GM12878 (cell line): Measurements from ENCODE around the gene ADCY1.

ENCODE experiments used
- CBX3 ChIP-seq: fragments of 200-600 bp; sonication (generic); IDR thresholded peaks from 2 replicates; pipeline ENCODE4 v1.6.1; 2016; ENCODE audit warnings: low read depth, borderline replicate concordance
- EZH2 ChIP-seq: IDR thresholded peaks from 2 replicates; pipeline ENCODE4 v1.6.1; 2012; ENCODE audit warnings: low read depth, mild to moderate bottlenecking, control low read depth, inconsistent platforms, low read length, borderline replicate concordance; ENCODE audit not compliant: control insufficient read depth
- KDM1A ChIP-seq: fragments of 200-600 bp; sonication (generic); IDR thresholded peaks from 2 replicates; pipeline ENCODE4 v1.6.1; 2016; ENCODE audit warnings: borderline replicate concordance
- NR2C1 ChIP-seq: fragments of 450-650 bp; IDR thresholded peaks from 2 replicates; pipeline ENCODE4 v1.6.1; 2017; ENCODE audit warnings: antibody characterized with exemption, mild to moderate bottlenecking, moderate library complexity
- RBBP5 ChIP-seq: fragments of 200-600 bp; sonication (generic); conservative IDR thresholded peaks from 2 replicates; pipeline ENCODE4 v1.6.1; 2016
- STAT3 ChIP-seq: IDR thresholded peaks from 2 replicates; pipeline ENCODE4 v1.6.1; 2011; ENCODE audit warnings: low read depth, low read length, improper control_type of control experiment
- TF ChIP-seq, protein P1 (sequence below), 3 experiments: IDR thresholded peaks in 2 of 3; conservative IDR thresholded peaks in 1 of 3; 2 replicates each; pipeline ENCODE4 v1.5.1; 2011; ENCODE audit warnings: low read depth in 3 of 3, low read length in 3 of 3, mild to moderate bottlenecking in 3 of 3, control low read depth in 2 of 3, moderate library complexity in 2 of 3, inconsistent platforms in 1 of 3, mixed read lengths in 1 of 3; ENCODE audit not compliant: control insufficient read depth in 2 of 3, insufficient read depth in 1 of 3; ENCODE audit errors: extremely low read depth in 1 of 3

DNA sequence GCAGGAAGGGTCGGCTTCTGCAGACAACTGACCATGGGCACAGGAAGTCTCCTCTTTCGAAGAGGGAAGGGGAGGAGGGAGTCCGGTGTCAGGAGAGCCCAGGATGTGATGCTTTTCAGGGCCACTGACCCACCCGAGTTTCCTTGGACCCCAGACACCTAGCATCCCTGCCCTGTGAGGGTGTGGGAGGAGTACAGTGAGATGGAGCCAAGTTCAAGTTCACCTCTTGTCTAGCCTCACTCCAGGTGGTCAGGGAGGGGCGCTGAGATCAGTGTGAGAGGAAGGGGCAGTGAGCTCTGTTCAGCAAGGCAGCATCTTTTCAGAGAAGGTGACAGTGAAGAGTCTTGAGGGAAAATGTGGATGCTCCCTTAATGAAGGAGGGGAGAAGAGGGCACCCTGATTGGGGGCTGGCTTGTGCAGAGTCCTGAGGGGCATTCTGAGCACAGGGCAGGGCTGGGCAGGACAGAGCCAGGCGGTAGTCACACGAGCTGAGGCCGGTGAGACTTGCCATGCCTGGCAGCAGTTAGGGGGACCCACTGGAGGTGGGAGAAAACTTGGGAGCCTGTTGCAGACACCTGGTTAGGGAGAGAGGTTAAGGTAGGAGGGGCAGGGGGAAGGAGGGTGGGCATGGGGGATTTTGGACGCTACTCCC, 49.7 kb downstream of the ADCY1 start:
- TF ChIP-seq KDM1A = no peak
- no peak for TF ChIP-seq STAT3
- no peak for TF ChIP-seq CBX3
- TF ChIP-seq, protein P1, sequence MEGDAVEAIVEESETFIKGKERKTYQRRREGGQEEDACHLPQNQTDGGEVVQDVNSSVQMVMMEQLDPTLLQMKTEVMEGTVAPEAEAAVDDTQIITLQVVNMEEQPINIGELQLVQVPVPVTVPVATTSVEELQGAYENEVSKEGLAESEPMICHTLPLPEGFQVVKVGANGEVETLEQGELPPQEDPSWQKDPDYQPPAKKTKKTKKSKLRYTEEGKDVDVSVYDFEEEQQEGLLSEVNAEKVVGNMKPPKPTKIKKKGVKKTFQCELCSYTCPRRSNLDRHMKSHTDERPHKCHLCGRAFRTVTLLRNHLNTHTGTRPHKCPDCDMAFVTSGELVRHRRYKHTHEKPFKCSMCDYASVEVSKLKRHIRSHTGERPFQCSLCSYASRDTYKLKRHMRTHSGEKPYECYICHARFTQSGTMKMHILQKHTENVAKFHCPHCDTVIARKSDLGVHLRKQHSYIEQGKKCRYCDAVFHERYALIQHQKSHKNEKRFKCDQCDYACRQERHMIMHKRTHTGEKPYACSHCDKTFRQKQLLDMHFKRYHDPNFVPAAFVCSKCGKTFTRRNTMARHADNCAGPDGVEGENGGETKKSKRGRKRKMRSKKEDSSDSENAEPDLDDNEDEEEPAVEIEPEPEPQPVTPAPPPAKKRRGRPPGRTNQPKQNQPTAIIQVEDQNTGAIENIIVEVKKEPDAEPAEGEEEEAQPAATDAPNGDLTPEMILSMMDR (IDR thresholded peaks at IDR 0.05 in 2 of 3, conservative IDR thresholded peaks at IDR 0.05 in 1 of 3; ENCODE audit: control insufficient read depth in 2 of 3, extremely low read depth in 1 of 3, insufficient read depth in 1 of 3, low read depth in 3 of 3, low read length in 3 of 3) = no peak
- no peak for TF ChIP-seq NR2C1
- TF ChIP-seq EZH2 = no peak
- no peak for TF ChIP-seq RBBP5
